K562 (cell line): ENCODE results near the gene RNF217. TPM values are rescaled to one million over a fixed set of nuclear protein-coding genes. Genes with fewer than 3 reads are reported as not detected.

Experiments used
- ATF4 ChIP-seq: fragments of 450-650 bp; formaldehyde crosslinking; IDR thresholded peaks from 2 replicates; pipeline ENCODE4 v1.4.0; 2022; ENCODE audit warnings: mild to moderate bottlenecking, moderate library complexity
- CEBPB ChIP-seq: fragments of 450-650 bp; IDR thresholded peaks from 2 replicates; pipeline ENCODE4 v1.6.1; 2016; ENCODE audit warnings: missing genetic modification characterization, missing compliant biosample characterization
- CHAMP1 ChIP-seq: fragments of 450-650 bp; IDR thresholded peaks from 2 replicates; pipeline ENCODE4 v1.6.1; 2016; ENCODE audit warnings: mild to moderate bottlenecking
- CREB5 ChIP-seq: fragments of 250-450 bp; sonication (Bioruptor Pico); IDR thresholded peaks from 2 replicates; pipeline ENCODE4 v1.5.0; 2020; ENCODE audit warnings: mild to moderate bottlenecking
- E2F3 ChIP-seq: fragments of 250-450 bp; sonication (Bioruptor Pico); IDR thresholded peaks from 2 replicates; pipeline ENCODE4 v1.4.0; 2020; ENCODE audit warnings: mild to moderate bottlenecking
- EGR1 ChIP-seq: fragments of 450-650 bp; conservative IDR thresholded peaks from 2 replicates; pipeline ENCODE4 v1.6.1; 2017; ENCODE audit warnings: mild to moderate bottlenecking
- EP300 ChIP-seq: IDR thresholded peaks from 2 replicates; pipeline ENCODE4 v1.6.1; 2012; ENCODE audit warnings: low read length, improper control_type of control experiment
- FOXP1 ChIP-seq: sonication (generic); formaldehyde crosslinking; IDR thresholded peaks from 2 replicates; pipeline ENCODE4 v1.8.0; 2022; ENCODE audit warnings: mild to moderate bottlenecking, missing genetic modification reagents
- GABPA ChIP-seq: fragments of 200-800 bp; sonication (Bioruptor generic); conservative IDR thresholded peaks from 2 replicates; pipeline ENCODE4 v1.6.1; 2016; ENCODE audit warnings: low read depth, missing genetic modification characterization, missing compliant biosample characterization
- GABPB1 ChIP-seq: sonication (generic); formaldehyde crosslinking; IDR thresholded peaks from 2 replicates; pipeline ENCODE4 v1.8.0; 2022; ENCODE audit warnings: mild to moderate bottlenecking, missing genetic modification reagents
- GATA2 ChIP-seq: sonication (generic); formaldehyde crosslinking; IDR thresholded peaks from 2 replicates; pipeline ENCODE4 v1.4.0; 2020; ENCODE audit warnings: mild to moderate bottlenecking, missing genetic modification reagents
- KLF6 ChIP-seq: fragments of 250-450 bp; sonication (Bioruptor Pico); IDR thresholded peaks from 2 replicates; pipeline ENCODE4 v1.4.0; 2020; ENCODE audit warnings: mild to moderate bottlenecking, moderate library complexity, borderline replicate concordance
- LARP7 ChIP-seq: fragments of 450-650 bp; IDR thresholded peaks from 2 replicates; pipeline ENCODE4 v1.6.1; 2016
- NFE2L1 ChIP-seq: fragments of 450-650 bp; IDR thresholded peaks from 2 replicates; pipeline ENCODE4 v1.6.1; 2016; ENCODE audit warnings: missing genetic modification characterization, low read depth, mild to moderate bottlenecking, missing compliant biosample characterization, moderate library complexity, borderline replicate concordance
- PML ChIP-seq: IDR thresholded peaks from 2 replicates; pipeline ENCODE4 v1.6.1; 2012; ENCODE audit warnings: low read length, inconsistent platforms
- POLR2AphosphoS5 ChIP-seq: IDR thresholded peaks from 2 replicates; pipeline ENCODE4 v1.6.1; 2011; ENCODE audit warnings: mild to moderate bottlenecking, low read depth, low read length, moderate library complexity; ENCODE audit not compliant: control insufficient read depth, insufficient read depth
- PTTG1 ChIP-seq: fragments of 450-650 bp; IDR thresholded peaks from 2 replicates; pipeline ENCODE4 v1.6.1; 2016; ENCODE audit warnings: low read depth, mild to moderate bottlenecking, missing genetic modification characterization, missing compliant biosample characterization
- SAFB ChIP-seq: fragments of 200-400 bp; formaldehyde crosslinking; IDR thresholded peaks from 2 replicates; pipeline ENCODE4 v1.6.1; 2017; ENCODE audit warnings: low read depth, low read length, borderline replicate concordance
- SMAD4 ChIP-seq: fragments of 250-450 bp; sonication (Bioruptor Pico); conservative IDR thresholded peaks from 2 replicates; pipeline ENCODE4 v1.8.0; 2021; ENCODE audit warnings: inconsistent platforms, mild to moderate bottlenecking, moderate library complexity
- SRF ChIP-seq, 2 experiments: fragments of 250-450, 450-650 bp in 1 of 2; sonication (Bioruptor Pico) in 1 of 2; sonication (generic) in 1 of 2; formaldehyde crosslinking; IDR thresholded peaks; 2 replicates each; pipeline versions ENCODE4 v1.5.0 to v1.5.1; 2020 to 2022; ENCODE audit warnings: mild to moderate bottlenecking in 1 of 2, missing genetic modification reagents in 1 of 2
- TSC22D4 ChIP-seq: fragments of 450-650 bp; IDR thresholded peaks from 2 replicates; pipeline ENCODE4 v1.6.1; 2016; ENCODE audit warnings: missing genetic modification characterization, missing biosample characterization, control low read depth
- ZNF175 ChIP-seq: fragments of 200-800 bp; sonication (Bioruptor generic); IDR thresholded peaks from 2 replicates; pipeline ENCODE4 v1.6.1; 2016; ENCODE audit warnings: low read depth, mild to moderate bottlenecking, missing genetic modification characterization, missing compliant biosample characterization
- ZNF444 ChIP-seq: fragments of 250-450 bp; sonication (Bioruptor Pico); IDR thresholded peaks from 2 replicates; pipeline ENCODE4 v1.4.0; 2020; ENCODE audit warnings: mild to moderate bottlenecking, moderate library complexity
- ZNF766 ChIP-seq: fragments of 200-800 bp; sonication (Bioruptor generic); conservative IDR thresholded peaks from 2 replicates; pipeline ENCODE4 v1.6.1; 2016; ENCODE audit warnings: missing genetic modification characterization, missing compliant biosample characterization
- ZSCAN32 ChIP-seq: fragments of 450-650 bp; formaldehyde crosslinking; IDR thresholded peaks from 2 replicates; pipeline ENCODE4 v1.4.0; 2020; ENCODE audit warnings: mild to moderate bottlenecking, moderate library complexity
- polyA plus RNA-seq, 8 experiments: library from polyadenylated mRNA; depleted of rRNA in 4 of 8; stranded (reverse) in 5 of 8; unstranded in 3 of 8; fragments of >200 nt; fragmentation: Nextera tagmentation in 2 of 8; fragmentation: Illumina TruSeq in 1 of 8; extraction: Ambion mirVana in 2 of 8; extraction: Trizol in 1 of 8; gene quantifications; 2 replicates each; pipeline versions ENCODE4 v1.2.1 to v1.2.3, GENCODE V29; 2011 to 2014; ENCODE audit warnings: inconsistent platforms in 1 of 8, missing spikeins in 1 of 8
- total RNA-seq, 7 experiments: library from RNA; depleted of rRNA in 6 of 7; stranded (reverse); fragments of >200 nt in 6 of 7; fragmentation: Illumina TruSeq in 2 of 7; extraction: Trizol in 2 of 7; gene quantifications; 2 replicates each; pipeline versions ENCODE4 v1.2.1 to v1.2.3, GENCODE V29; 2011 to 2021; ENCODE audit warnings: low replicate concordance in 1 of 7

The RNF217 gene
- total and polyA plus RNA-seq, 9 of the 15 experiments (the other 6 are each of a cell fraction or from before 2014, with no cell fraction given) = 2.9 to 25.6 (median 12.0) TPM

- TF ChIP-seq CREB5 (CRISPR knock-in tag) (no peak), TSC22D4 (tag) (no peak), EGR1 (no peak), ZSCAN32 (peak; percentile 97), SRF (CRISPR knock-in tag; IDR thresholded peaks at IDR 0.05) (peak; percentile 78 to 98; a peak in 3 of 4 replicates), SAFB (no peak), EP300 (peak; percentile 77), POLR2AphosphoS5 (no peak), GABPB1 (no peak), GABPA (tag) (peak; percentile 54; the same call in 1 of the 2 replicates), CEBPB (peak; percentile 97), KLF6 (CRISPR knock-in tag) (0 out of 2 replicates have a peak, but pooled peaks have one; percentile 16), E2F3 (CRISPR knock-in tag) (no peak), ZNF175 (CRISPR knock-in tag) (peak; percentile 85), CHAMP1 (0 out of 2 replicates have a peak, but pooled peaks have one; percentile 43), PTTG1 (no peak), ZNF444 (CRISPR knock-in tag) (no peak), GATA2 (no peak), PML (no peak), FOXP1 (CRISPR knock-in tag) (no peak), LARP7 (no peak), NFE2L1 (no peak), ZNF766 (CRISPR knock-in tag) (0 out of 2 replicates have a peak, but pooled peaks have one; percentile 70), SMAD4 (0 out of 2 replicates have a peak, but pooled peaks have one; percentile 53), ATF4 (peak; percentile 98)
Observed at GRCh38 chr6:125013938-125014660, 51.9 kb downstream of the RNF217 start (continued).
